Measurements from ENCODE around the gene HAL. TPM values are rescaled to one million over a fixed set of nuclear protein-coding genes. Genes with fewer than 3 reads are reported as not detected.

Gene HAL
- total and polyA plus RNA-seq, 2 experiments from 2014 or later = not detected

GRCh38 chr12:95956557-95957145 is 39.5 kb downstream of the HAL start:
- Histone ChIP-seq H3K27ac (no peak overlapping the region), H3K27me3 (peaks cover 5% of the 10 kb centered on the region), H3K36me3 (no peaks in the 10 kb centered on the region), H3K9me3 (ENCODE audit: low read depth) (no peaks in the 10 kb centered on the region), H3K4me3 (no peak overlapping the region), H3K4me1 (ENCODE audit: low read depth) (no peaks in the 10 kb centered on the region)
- no peak for DNase-seq (ENCODE audit: low read depth in 1 of 2, low spot score in 1 of 2)
- no peak for TF ChIP-seq CTCF (IDR thresholded peaks at IDR 0.05; ENCODE audit: low read depth, low read length)

GRCh38 chr12:95955549-95956159 is 40.5 kb downstream of the HAL start:
- H3K27me3 ChIP-seq = no peaks in the 10 kb centered on the region
- no peak overlapping the region for H3K4me3 ChIP-seq
- H3K4me1 ChIP-seq (ENCODE audit: low read depth) = no peaks in the 10 kb centered on the region
- no peak overlapping the region for H3K27ac ChIP-seq
- no peak for TF ChIP-seq CTCF (IDR thresholded peaks at IDR 0.05; ENCODE audit: low read depth, low read length)
- no peaks in the 10 kb centered on the region for H3K36me3 ChIP-seq
- DNase-seq (ENCODE audit: low read depth in 1 of 2, low spot score in 1 of 2) = no peak
- no peaks in the 10 kb centered on the region for H3K9me3 ChIP-seq (ENCODE audit: low read depth)

- Histone ChIP-seq H3K36me3 (no peaks in the 10 kb centered on the region), H3K9me3 (ENCODE audit: low read depth) (no peaks in the 10 kb centered on the region), H3K27ac (no peak overlapping the region), H3K27me3 (no peaks in the 10 kb centered on the region), H3K4me1 (ENCODE audit: low read depth) (no peaks in the 10 kb centered on the region), H3K4me3 (no peak overlapping the region)
- peak in 1 of 2 donors; percentile 19 for DNase-seq (ENCODE audit: low read depth in 1 of 2, low spot score in 1 of 2)
- no peak for TF ChIP-seq CTCF (IDR thresholded peaks at IDR 0.05; ENCODE audit: low read depth, low read length)
These were observed 43.1 kb downstream of the HAL start for GRCh38 chr12:95953000-95953399.

DNA sequence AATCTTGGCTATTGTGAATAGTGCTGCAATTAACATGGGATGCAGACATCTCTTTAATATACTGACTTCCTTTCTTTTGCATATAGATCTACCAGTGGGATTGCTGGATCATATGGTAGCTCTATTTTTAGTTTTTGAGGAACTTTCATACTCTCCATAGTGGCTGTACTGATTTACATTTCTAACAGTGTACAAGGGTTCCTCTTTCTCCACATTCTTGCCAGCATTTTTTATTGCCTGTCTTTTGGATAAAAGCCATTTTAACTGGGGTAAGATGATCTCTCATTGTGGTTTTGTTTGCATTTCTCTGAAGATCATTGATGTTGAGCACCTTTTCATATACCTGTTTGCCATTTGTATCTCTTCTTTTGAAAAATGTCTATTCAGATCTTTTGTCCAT is 44.6 kb downstream of the HAL start:
- no peaks in the 10 kb centered on the region for H3K27me3 ChIP-seq
- no peak for TF ChIP-seq CTCF (IDR thresholded peaks at IDR 0.05; ENCODE audit: low read depth, low read length)

GRCh38 chr12:95949477-95950206 is 46.5 kb downstream of the HAL start:
- no peak for DNase-seq (ENCODE audit: low read depth in 1 of 2, low spot score in 1 of 2)
- H3K27ac ChIP-seq = no peak overlapping the region
- H3K4me1 ChIP-seq (ENCODE audit: low read depth) = no peaks in the 10 kb centered on the region
- no peaks in the 10 kb centered on the region for H3K36me3 ChIP-seq
- H3K4me3 ChIP-seq = no peak overlapping the region
- no peaks in the 10 kb centered on the region for H3K9me3 ChIP-seq (ENCODE audit: low read depth)
- TF ChIP-seq CTCF (IDR thresholded peaks at IDR 0.05; ENCODE audit: low read depth, low read length) = no peak
- H3K27me3 ChIP-seq = peaks cover 13% of the 10 kb centered on the region

More for the DNA sequence above, 44.6 kb downstream of the HAL start:
- no peaks in the 10 kb centered on the region for H3K4me1 ChIP-seq (ENCODE audit: low read depth)
- no peak overlapping the region for H3K27ac ChIP-seq
- H3K9me3 ChIP-seq (ENCODE audit: low read depth) = no peaks in the 10 kb centered on the region
- H3K4me3 ChIP-seq = no peak overlapping the region
- no peaks in the 10 kb centered on the region for H3K36me3 ChIP-seq
- no peak for DNase-seq (ENCODE audit: low read depth in 1 of 2, low spot score in 1 of 2)

All from cardiac muscle cell (in vitro differentiated cells and primary cell).